ENCODE results near the gene NGEF. TPM values are rescaled to one million over a fixed set of nuclear protein-coding genes. Genes with fewer than 3 reads are reported as not detected.

Gene NGEF
- total and polyA plus RNA-seq, 9 of the 15 experiments (the other 6 are each of a cell fraction or from before 2014, with no cell fraction given) = 0.07 to 0.17 (median 0.09) TPM; not detected in 6

DNA sequence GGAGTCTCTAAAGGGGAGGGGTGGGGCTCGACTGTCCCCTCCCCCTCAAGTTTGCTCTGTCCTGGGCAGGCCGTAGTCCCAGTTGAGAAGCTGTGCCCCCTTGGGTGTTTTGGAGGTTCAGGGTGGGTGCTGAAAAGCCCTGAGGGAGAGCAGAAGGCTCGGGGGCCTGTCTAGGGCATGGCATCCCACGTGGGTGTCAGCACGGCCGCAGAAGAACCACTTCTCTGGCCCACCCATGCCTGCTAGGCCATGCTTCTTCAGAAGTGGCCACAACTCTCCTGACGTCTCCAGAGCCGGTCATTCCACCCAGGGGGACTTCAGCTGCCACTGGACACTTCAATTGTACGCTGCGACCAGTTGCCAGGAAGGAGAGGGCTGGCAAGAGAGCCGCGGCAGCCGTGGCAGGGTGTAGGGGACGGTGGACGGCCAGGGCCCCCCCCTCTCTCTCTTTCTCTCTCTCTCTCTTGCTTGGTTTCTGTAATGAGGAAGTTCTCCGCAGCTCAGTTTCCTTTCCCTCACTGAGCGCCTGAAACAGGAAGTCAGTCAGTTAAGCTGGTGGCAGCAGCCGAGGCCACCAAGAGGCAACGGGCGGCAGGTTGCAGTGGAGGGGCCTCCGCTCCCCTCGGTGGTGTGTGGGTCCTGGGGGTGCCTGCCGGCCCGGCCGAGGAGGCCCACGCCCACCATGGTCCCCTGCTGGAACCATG lies 46.9 kb upstream of the NGEF start, which contains the start of gene INPP5D (continued):
- TF ChIP-seq, protein P1, sequence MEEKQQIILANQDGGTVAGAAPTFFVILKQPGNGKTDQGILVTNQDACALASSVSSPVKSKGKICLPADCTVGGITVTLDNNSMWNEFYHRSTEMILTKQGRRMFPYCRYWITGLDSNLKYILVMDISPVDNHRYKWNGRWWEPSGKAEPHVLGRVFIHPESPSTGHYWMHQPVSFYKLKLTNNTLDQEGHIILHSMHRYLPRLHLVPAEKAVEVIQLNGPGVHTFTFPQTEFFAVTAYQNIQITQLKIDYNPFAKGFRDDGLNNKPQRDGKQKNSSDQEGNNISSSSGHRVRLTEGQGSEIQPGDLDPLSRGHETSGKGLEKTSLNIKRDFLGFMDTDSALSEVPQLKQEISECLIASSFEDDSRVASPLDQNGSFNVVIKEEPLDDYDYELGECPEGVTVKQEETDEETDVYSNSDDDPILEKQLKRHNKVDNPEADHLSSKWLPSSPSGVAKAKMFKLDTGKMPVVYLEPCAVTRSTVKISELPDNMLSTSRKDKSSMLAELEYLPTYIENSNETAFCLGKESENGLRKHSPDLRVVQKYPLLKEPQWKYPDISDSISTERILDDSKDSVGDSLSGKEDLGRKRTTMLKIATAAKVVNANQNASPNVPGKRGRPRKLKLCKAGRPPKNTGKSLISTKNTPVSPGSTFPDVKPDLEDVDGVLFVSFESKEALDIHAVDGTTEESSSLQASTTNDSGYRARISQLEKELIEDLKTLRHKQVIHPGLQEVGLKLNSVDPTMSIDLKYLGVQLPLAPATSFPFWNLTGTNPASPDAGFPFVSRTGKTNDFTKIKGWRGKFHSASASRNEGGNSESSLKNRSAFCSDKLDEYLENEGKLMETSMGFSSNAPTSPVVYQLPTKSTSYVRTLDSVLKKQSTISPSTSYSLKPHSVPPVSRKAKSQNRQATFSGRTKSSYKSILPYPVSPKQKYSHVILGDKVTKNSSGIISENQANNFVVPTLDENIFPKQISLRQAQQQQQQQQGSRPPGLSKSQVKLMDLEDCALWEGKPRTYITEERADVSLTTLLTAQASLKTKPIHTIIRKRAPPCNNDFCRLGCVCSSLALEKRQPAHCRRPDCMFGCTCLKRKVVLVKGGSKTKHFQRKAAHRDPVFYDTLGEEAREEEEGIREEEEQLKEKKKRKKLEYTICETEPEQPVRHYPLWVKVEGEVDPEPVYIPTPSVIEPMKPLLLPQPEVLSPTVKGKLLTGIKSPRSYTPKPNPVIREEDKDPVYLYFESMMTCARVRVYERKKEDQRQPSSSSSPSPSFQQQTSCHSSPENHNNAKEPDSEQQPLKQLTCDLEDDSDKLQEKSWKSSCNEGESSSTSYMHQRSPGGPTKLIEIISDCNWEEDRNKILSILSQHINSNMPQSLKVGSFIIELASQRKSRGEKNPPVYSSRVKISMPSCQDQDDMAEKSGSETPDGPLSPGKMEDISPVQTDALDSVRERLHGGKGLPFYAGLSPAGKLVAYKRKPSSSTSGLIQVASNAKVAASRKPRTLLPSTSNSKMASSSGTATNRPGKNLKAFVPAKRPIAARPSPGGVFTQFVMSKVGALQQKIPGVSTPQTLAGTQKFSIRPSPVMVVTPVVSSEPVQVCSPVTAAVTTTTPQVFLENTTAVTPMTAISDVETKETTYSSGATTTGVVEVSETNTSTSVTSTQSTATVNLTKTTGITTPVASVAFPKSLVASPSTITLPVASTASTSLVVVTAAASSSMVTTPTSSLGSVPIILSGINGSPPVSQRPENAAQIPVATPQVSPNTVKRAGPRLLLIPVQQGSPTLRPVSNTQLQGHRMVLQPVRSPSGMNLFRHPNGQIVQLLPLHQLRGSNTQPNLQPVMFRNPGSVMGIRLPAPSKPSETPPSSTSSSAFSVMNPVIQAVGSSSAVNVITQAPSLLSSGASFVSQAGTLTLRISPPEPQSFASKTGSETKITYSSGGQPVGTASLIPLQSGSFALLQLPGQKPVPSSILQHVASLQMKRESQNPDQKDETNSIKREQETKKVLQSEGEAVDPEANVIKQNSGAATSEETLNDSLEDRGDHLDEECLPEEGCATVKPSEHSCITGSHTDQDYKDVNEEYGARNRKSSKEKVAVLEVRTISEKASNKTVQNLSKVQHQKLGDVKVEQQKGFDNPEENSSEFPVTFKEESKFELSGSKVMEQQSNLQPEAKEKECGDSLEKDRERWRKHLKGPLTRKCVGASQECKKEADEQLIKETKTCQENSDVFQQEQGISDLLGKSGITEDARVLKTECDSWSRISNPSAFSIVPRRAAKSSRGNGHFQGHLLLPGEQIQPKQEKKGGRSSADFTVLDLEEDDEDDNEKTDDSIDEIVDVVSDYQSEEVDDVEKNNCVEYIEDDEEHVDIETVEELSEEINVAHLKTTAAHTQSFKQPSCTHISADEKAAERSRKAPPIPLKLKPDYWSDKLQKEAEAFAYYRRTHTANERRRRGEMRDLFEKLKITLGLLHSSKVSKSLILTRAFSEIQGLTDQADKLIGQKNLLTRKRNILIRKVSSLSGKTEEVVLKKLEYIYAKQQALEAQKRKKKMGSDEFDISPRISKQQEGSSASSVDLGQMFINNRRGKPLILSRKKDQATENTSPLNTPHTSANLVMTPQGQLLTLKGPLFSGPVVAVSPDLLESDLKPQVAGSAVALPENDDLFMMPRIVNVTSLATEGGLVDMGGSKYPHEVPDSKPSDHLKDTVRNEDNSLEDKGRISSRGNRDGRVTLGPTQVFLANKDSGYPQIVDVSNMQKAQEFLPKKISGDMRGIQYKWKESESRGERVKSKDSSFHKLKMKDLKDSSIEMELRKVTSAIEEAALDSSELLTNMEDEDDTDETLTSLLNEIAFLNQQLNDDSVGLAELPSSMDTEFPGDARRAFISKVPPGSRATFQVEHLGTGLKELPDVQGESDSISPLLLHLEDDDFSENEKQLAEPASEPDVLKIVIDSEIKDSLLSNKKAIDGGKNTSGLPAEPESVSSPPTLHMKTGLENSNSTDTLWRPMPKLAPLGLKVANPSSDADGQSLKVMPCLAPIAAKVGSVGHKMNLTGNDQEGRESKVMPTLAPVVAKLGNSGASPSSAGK (IDR thresholded peaks at IDR 0.05) = no peak
- TF ChIP-seq ZNF766 (CRISPR knock-in tag; conservative IDR thresholded peaks at IDR 0.05) (0 out of 2 replicates have a peak, but pooled peaks have one; percentile 38), RCOR1 (IDR thresholded peaks at IDR 0.05; ENCODE audit: borderline replicate concordance in 1 of 2, low read depth in 2 of 2, low read length in 2 of 2) (no peak), KAT2B (IDR thresholded peaks at IDR 0.05; ENCODE audit: low read depth, low read length) (no peak), POLR2A (conservative IDR thresholded peaks at IDR 0.05) (no peak), ZNF217 (CRISPR knock-in tag; IDR thresholded peaks at IDR 0.05) (no peak), ZNF696 (CRISPR knock-in tag; conservative IDR thresholded peaks at IDR 0.05) (no peak), CBX1 (IDR thresholded peaks at IDR 0.05; ENCODE audit: low read depth) (no peak), RBFOX2 (IDR thresholded peaks at IDR 0.05; ENCODE audit: low read depth, low read length) (0 out of 2 replicates have a peak, but pooled peaks have one; percentile 22), SREBF1 (IDR thresholded peaks at IDR 0.05; ENCODE audit: borderline replicate concordance, low read depth, low read length) (no peak), MCM7 (IDR thresholded peaks at IDR 0.05) (no peak), HNRNPH1 (optimal IDR thresholded peaks at IDR 0.05; ENCODE audit: low read depth, low read length) (no peak)
- TF ChIP-seq, protein P2, sequence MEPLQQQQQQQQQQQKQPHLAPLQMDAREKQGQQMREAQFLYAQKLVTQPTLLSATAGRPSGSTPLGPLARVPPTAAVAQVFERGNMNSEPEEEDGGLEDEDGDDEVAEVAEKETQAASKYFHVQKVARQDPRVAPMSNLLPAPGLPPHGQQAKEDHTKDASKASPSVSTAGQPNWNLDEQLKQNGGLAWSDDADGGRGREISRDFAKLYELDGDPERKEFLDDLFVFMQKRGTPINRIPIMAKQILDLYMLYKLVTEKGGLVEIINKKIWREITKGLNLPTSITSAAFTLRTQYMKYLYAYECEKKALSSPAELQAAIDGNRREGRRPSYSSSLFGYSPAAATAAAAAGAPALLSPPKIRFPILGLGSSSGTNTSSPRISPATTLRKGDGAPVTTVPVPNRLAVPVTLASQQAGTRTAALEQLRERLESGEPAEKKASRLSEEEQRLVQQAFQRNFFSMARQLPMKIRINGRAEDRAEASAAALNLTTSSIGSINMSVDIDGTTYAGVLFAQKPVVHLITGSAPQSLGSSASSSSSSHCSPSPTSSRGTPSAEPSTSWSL (CRISPR knock-in tag; IDR thresholded peaks at IDR 0.05; ENCODE audit: borderline replicate concordance) = no peak
- TF ChIP-seq, protein P3, sequence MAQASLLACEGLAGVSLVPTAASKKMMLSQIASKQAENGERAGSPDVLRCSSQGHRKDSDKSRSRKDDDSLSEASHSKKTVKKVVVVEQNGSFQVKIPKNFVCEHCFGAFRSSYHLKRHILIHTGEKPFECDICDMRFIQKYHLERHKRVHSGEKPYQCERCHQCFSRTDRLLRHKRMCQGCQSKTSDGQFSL (CRISPR knock-in tag; IDR thresholded peaks at IDR 0.05) = peak; percentile 99
- TF ChIP-seq, protein P3 (tag; IDR thresholded peaks at IDR 0.05) = no peak

All from K562 (cell line).